ENCODE measurements around the gene DBF4B.

DNA sequence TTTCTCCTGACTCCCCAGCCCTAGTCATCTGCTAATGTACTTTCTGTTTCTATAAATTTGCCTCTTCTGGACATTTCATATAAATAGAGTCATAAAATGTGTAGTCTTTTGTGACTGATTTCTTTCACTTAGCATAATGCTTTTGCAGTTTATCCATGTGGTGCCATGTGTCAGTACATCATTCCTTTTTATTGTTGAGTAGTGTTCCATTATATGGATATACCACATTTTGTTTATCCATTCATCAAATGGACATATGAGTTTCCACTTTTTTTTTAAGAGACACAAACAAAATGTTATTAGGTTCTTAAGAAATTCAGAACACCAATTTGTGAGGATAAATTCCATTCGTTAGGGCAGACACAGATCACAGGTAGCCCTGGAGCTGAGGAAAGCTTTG is 11.0 kb downstream of the DBF4B start:
- TF ChIP-seq, protein P1, sequence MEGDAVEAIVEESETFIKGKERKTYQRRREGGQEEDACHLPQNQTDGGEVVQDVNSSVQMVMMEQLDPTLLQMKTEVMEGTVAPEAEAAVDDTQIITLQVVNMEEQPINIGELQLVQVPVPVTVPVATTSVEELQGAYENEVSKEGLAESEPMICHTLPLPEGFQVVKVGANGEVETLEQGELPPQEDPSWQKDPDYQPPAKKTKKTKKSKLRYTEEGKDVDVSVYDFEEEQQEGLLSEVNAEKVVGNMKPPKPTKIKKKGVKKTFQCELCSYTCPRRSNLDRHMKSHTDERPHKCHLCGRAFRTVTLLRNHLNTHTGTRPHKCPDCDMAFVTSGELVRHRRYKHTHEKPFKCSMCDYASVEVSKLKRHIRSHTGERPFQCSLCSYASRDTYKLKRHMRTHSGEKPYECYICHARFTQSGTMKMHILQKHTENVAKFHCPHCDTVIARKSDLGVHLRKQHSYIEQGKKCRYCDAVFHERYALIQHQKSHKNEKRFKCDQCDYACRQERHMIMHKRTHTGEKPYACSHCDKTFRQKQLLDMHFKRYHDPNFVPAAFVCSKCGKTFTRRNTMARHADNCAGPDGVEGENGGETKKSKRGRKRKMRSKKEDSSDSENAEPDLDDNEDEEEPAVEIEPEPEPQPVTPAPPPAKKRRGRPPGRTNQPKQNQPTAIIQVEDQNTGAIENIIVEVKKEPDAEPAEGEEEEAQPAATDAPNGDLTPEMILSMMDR (IDR thresholded peaks at IDR 0.05), result no peak
- no peak for TF ChIP-seq POLR2A (IDR thresholded peaks at IDR 0.05)
